ENCODE measurements around the gene SFRP5. TPM values are rescaled to one million over a fixed set of nuclear protein-coding genes. Genes with fewer than 3 reads are reported as not detected.

SFRP5 gene, protein sequence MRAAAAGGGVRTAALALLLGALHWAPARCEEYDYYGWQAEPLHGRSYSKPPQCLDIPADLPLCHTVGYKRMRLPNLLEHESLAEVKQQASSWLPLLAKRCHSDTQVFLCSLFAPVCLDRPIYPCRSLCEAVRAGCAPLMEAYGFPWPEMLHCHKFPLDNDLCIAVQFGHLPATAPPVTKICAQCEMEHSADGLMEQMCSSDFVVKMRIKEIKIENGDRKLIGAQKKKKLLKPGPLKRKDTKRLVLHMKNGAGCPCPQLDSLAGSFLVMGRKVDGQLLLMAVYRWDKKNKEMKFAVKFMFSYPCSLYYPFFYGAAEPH
- 2.4 TPM for total RNA-seq
- polyA plus RNA-seq, result 0.41 TPM
- long read RNA-seq, donor 1, partial matches to known transcripts, result 0 of 1 reads
- long read RNA-seq, donor 1, other reads (novel, unspliced or antisense), result 0 of 1 reads
- long read RNA-seq, donor 2, result 0 reads
- long read RNA-seq, donor 3, partial matches to known transcripts, result 0 of 4 reads
- long read RNA-seq, donor 3, other reads (novel, unspliced or antisense), result 0 of 4 reads
- long read RNA-seq, donor 4, partial matches to known transcripts, result 0 of 4 reads
- long read RNA-seq, donor 4, other reads (novel, unspliced or antisense), result 0 of 4 reads
- long read RNA-seq, donor 5, transcript SFRP5-201 (3 exons, 1,836 nt), result major isoform, 5 of 5 reads
- long read RNA-seq, donor 5, partial matches to known transcripts, result 0 of 5 reads
- long read RNA-seq, donor 5, other reads (novel, unspliced or antisense), result 0 of 5 reads
- long read RNA-seq, donor 6, partial matches to known transcripts, result 0 of 1 reads
- long read RNA-seq, donor 6, other reads (novel, unspliced or antisense), result 0 of 1 reads
- long read RNA-seq, donor 7, result 0 reads
- long read RNA-seq, donor 8, partial matches to known transcripts, result 0 of 3 reads
- long read RNA-seq, donor 8, other reads (novel, unspliced or antisense), result 0 of 3 reads
- long read RNA-seq, donor 9, partial matches to known transcripts, result 0 of 1 reads
- long read RNA-seq, donor 9, other reads (novel, unspliced or antisense), result 0 of 1 reads
- long read RNA-seq, donor 10, partial matches to known transcripts, result 0 of 2 reads
- long read RNA-seq, donor 10, other reads (novel, unspliced or antisense), result 0 of 2 reads

DNA sequence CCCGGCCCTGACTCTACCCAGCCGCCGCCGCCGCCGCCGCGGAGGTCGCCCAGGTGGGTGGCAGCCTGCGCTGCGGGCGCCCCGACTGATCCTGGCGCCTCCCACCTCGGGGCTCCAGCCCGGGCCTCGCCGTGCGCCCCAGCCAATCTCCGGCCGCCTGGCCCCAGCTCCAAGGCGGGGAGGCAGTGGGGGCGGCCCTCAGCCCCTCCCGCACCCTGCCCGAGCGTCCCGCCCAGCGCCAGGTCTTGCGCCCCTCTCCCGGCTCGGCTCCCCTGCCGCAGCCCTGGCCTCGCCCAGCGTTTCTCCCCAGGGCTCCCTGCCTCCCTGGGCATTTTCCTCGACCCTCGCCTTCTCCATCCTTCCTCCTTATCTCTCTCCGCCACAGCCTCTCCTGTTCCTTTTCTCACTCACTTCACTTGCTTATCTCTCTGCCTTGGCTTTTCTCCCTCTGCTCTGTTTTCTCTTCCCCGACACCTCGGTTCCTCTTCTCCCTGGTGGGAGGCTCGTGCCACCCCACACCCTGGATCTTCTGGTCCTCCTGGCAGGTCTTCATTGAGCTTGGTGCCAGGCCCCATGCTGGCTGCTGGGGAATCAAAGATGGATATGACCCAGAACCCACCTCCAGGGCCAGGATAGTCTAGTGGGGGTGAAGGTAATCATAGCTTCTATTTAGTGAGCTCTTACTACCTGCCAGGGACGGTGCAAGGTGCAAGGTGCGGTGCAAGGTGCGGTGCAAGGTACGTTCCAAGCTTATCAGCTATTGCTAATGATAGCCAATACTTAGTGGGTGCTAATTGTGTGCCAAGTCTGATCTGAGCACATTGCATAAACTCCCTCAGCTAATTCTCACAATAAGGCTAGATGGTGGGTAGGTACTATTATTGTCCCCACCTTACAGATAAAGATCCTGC lies at the start of gene SFRP5:
TSS of gene SFRP5 (minus strand) at position 87 of the 911 bp plus-strand sequence. CDS start 166 bp downstream, outside the sequence.
- peak within 1 kb of the TSS in 1 of 2 donors; percentile 20 for H3K4me3 ChIP-seq (ENCODE audit: low read length in 2 of 2)
- no peak within 1 kb of the TSS for H3K27ac ChIP-seq (ENCODE audit: low read depth in 1 of 2, low read length in 1 of 2)
- H3K27me3 ChIP-seq (ENCODE audit: control insufficient read depth in 2 of 2, insufficient read depth in 1 of 2, low read length in 1 of 2), result peaks cover 34 to 57% of the 10 kb centered on the region in 2 donors
- no peak for DNase-seq (ENCODE audit: low read depth in 6 of 9, low spot score in 9 of 9)
- 11% methylated on average over 44 of the region's 44 CpGs for WGBS
- H3K4me1 ChIP-seq (ENCODE audit: control insufficient read depth in 2 of 2, insufficient read depth in 2 of 2, low read length in 2 of 2), result peaks cover 0 to 15% of the 10 kb centered on the region in 2 donors
- H3K9me3 ChIP-seq (ENCODE audit: control insufficient read depth in 2 of 2, insufficient read depth in 1 of 2, low read length in 1 of 2), result peaks cover 0 to 1% of the 10 kb centered on the region in 2 donors
- no peaks in the 10 kb centered on the region for H3K36me3 ChIP-seq (ENCODE audit: control insufficient read depth in 2 of 2, insufficient read depth in 2 of 2, low read length in 1 of 2)

DNA sequence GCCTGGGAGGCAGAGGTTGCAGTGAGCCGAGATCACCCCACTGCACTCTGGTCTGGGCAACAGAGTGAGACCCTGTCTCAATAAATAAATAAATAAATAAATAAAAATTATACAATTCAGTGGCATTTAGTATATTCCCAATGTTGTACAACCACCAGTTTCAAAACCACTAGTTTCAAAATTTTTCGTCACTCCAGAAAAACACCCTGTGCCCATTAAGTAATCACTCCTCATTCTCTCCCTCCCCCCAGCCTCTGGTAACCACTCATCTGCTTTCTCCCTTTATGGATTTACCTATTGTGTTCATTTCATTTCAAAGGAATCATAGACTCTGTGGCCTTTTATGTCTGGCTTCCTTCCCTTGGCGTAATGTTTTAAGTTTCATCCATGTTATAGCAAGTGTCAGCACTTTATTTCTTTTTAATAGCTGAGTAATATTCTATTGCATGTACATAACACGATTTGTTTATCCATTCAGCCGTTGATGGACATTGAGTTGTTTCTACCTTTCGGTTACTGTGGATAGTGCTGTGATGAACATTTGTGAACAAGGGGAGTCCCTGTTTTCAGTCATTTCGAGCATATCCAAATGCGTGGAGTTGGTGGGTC lies 48.4 kb upstream of the SFRP5 start:
- 95% methylated on average over 8 of the region's 8 CpGs for WGBS
- peaks cover 0 to 23% of the 10 kb centered on the region in 2 donors for H3K27me3 ChIP-seq (ENCODE audit: control insufficient read depth in 2 of 2, insufficient read depth in 1 of 2, low read length in 1 of 2)

DNA sequence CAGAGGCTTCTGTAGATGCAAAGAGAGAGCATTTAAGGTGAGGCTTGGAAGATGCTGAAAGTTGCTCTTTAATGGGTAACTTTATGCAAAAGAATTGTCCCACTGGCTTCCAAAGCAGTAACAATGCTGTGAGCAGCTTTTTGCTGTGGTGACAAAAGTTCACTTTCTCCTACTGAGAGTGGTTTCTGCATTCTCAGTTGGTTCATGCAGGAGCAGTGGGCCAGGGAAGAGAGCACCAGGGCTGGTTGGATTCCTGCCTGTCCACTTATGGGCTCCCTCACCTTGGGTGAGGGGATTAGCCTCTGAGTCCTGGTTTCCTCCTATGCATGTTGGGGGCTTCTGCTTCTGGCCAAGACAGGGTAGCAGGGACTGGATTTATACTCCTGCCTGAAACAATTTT lies 46.8 kb upstream of the SFRP5 start:
- no peaks in the 10 kb centered on the region for H3K4me1 ChIP-seq (ENCODE audit: control insufficient read depth in 2 of 2, insufficient read depth in 2 of 2, low read length in 2 of 2)
- DNase-seq (ENCODE audit: low read depth in 6 of 9, low spot score in 9 of 9), result no peak
- peaks cover 0 to 21% of the 10 kb centered on the region in 2 donors for H3K27me3 ChIP-seq (ENCODE audit: control insufficient read depth in 2 of 2, insufficient read depth in 1 of 2, low read length in 1 of 2)

More for the DNA sequence above, 48.4 kb upstream of the SFRP5 start:
- Histone ChIP-seq H3K4me1 (ENCODE audit: control insufficient read depth in 2 of 2, insufficient read depth in 2 of 2, low read length in 2 of 2) (no peaks in the 10 kb centered on the region), H3K36me3 (ENCODE audit: control insufficient read depth in 2 of 2, insufficient read depth in 2 of 2, low read length in 1 of 2) (no peaks in the 10 kb centered on the region), H3K9me3 (ENCODE audit: control insufficient read depth in 2 of 2, insufficient read depth in 1 of 2, low read length in 1 of 2) (no peaks in the 10 kb centered on the region), H3K27ac (ENCODE audit: low read depth in 1 of 2, low read length in 1 of 2) (no peak overlapping the region), H3K4me3 (ENCODE audit: low read length in 2 of 2) (no peak overlapping the region)
- no peak for DNase-seq (ENCODE audit: low read depth in 6 of 9, low spot score in 9 of 9)

DNA sequence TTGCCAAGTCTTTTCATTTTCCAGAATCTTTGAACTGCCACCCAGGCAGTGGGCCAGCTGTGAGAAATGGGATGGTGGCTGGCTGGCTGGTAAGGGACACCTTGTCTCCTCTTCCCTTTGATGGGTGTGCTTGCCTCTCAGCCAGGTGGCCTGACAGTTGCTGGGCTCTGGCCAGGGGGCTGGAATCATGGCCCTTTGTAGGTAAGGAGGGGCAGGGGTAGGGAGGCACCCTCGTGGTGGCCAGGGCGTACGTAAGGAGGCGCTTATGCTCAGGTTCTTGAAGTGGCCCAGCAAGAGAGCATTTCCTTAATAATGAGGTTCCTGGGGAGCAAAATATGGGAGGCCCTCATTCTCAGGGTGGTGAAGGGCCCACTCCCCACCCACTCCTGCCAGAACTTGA lies 44.8 kb upstream of the SFRP5 start:
- Histone ChIP-seq H3K36me3 (ENCODE audit: control insufficient read depth in 2 of 2, insufficient read depth in 2 of 2, low read length in 1 of 2) (no peaks in the 10 kb centered on the region), H3K4me1 (ENCODE audit: control insufficient read depth in 2 of 2, insufficient read depth in 2 of 2, low read length in 2 of 2) (no peaks in the 10 kb centered on the region), H3K27me3 (ENCODE audit: control insufficient read depth in 2 of 2, insufficient read depth in 1 of 2, low read length in 1 of 2) (peaks cover 0 to 14% of the 10 kb centered on the region in 2 donors), H3K27ac (ENCODE audit: low read depth in 1 of 2, low read length in 1 of 2) (no peak overlapping the region), H3K9me3 (ENCODE audit: control insufficient read depth in 2 of 2, insufficient read depth in 1 of 2, low read length in 1 of 2) (no peaks in the 10 kb centered on the region), H3K4me3 (ENCODE audit: low read length in 2 of 2) (no peak overlapping the region)
- no peak for DNase-seq (ENCODE audit: low read depth in 6 of 9, low spot score in 9 of 9)
- 94% methylated on average over 4 of the region's 4 CpGs for WGBS

More for the DNA sequence above, 46.8 kb upstream of the SFRP5 start:
- Histone ChIP-seq H3K36me3 (ENCODE audit: control insufficient read depth in 2 of 2, insufficient read depth in 2 of 2, low read length in 1 of 2) (no peaks in the 10 kb centered on the region), H3K9me3 (ENCODE audit: control insufficient read depth in 2 of 2, insufficient read depth in 1 of 2, low read length in 1 of 2) (no peaks in the 10 kb centered on the region), H3K4me3 (ENCODE audit: low read length in 2 of 2) (no peak overlapping the region), H3K27ac (ENCODE audit: low read depth in 1 of 2, low read length in 1 of 2) (no peak overlapping the region)

DNA sequence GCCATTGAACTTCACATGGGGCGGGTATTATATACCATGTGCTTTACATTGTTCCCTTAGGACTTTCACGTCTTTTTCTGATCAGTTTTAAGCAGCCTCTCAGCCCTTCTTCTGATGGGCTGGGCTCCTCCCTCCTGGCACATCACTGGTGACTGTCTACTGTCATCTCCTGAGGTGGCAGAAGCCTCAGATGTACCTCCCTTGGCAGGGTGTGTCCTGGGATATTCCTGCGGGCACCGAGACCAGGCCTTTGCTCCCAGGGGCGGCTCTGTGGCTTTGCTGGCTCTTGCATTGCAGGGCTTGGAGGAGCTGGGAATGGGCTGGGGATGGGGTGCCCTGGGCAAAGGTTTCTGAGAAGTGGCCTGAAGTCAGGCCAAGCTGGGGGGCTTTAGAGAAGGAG lies 43.2 kb upstream of the SFRP5 start:
- no peak for DNase-seq (ENCODE audit: low read depth in 6 of 9, low spot score in 9 of 9)
- WGBS, result 95% methylated on average over 5 of the region's 5 CpGs
- no peak overlapping the region for H3K27ac ChIP-seq (ENCODE audit: low read depth in 1 of 2, low read length in 1 of 2)

DNA sequence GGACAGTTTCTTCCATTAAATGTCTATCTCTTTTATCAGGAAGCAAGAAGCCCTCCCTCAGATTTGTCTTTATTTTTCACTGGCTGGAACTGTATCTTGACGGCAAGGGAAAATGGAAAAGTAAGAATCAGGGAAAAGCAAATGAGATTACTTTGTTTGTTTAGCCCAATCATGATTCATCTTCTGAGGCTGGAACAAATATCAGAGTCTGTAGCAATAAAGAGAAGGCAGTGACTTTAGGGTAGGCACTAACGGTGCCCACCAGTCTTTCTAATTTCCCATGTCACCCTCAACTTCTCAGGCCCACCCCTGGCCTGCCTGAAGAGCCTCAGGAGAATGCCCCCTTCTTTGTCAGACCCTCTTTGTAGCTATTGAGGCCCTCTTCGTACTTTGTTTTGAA lies 41.5 kb upstream of the SFRP5 start:
- 75% methylated on average over 3 of the region's 3 CpGs for WGBS
- no peak for DNase-seq (ENCODE audit: low read depth in 6 of 9, low spot score in 9 of 9)
- Histone ChIP-seq H3K36me3 (ENCODE audit: control insufficient read depth in 2 of 2, insufficient read depth in 2 of 2, low read length in 1 of 2) (no peaks in the 10 kb centered on the region), H3K4me3 (ENCODE audit: low read length in 2 of 2) (no peak overlapping the region), H3K27me3 (ENCODE audit: control insufficient read depth in 2 of 2, insufficient read depth in 1 of 2, low read length in 1 of 2) (peaks cover 0 to 5% of the 10 kb centered on the region in 2 donors), H3K4me1 (ENCODE audit: control insufficient read depth in 2 of 2, insufficient read depth in 2 of 2, low read length in 2 of 2) (no peaks in the 10 kb centered on the region), H3K9me3 (ENCODE audit: control insufficient read depth in 2 of 2, insufficient read depth in 1 of 2, low read length in 1 of 2) (no peaks in the 10 kb centered on the region), H3K27ac (ENCODE audit: low read depth in 1 of 2, low read length in 1 of 2) (no peak overlapping the region)

More for the DNA sequence above, 43.2 kb upstream of the SFRP5 start:
- no peaks in the 10 kb centered on the region for H3K36me3 ChIP-seq (ENCODE audit: control insufficient read depth in 2 of 2, insufficient read depth in 2 of 2, low read length in 1 of 2)
- H3K4me3 ChIP-seq (ENCODE audit: low read length in 2 of 2), result no peak overlapping the region
- no peaks in the 10 kb centered on the region for H3K4me1 ChIP-seq (ENCODE audit: control insufficient read depth in 2 of 2, insufficient read depth in 2 of 2, low read length in 2 of 2)
- H3K9me3 ChIP-seq (ENCODE audit: control insufficient read depth in 2 of 2, insufficient read depth in 1 of 2, low read length in 1 of 2), result no peaks in the 10 kb centered on the region
- peaks cover 0 to 10% of the 10 kb centered on the region in 2 donors for H3K27me3 ChIP-seq (ENCODE audit: control insufficient read depth in 2 of 2, insufficient read depth in 1 of 2, low read length in 1 of 2)

DNA sequence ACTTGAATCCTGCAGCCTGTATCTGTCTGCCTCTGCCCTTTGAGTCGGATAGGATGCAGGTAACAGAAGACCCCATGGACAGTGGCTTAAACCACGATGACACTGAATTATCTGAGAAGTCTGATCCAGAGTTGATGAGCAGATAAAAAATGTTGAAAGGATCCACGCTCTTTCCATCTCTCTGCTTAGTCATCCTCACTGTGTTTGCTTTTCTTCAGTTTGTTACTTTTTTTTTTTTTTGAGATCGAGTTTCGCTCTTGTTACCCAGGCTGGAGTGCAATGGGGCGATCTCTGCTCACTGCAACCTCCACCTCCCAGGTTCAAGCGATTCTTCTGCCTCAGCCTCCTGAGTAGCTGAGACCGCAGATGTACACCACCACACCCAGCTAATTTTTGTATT lies 40.9 kb upstream of the SFRP5 start:
- Histone ChIP-seq H3K27me3 (ENCODE audit: control insufficient read depth in 2 of 2, insufficient read depth in 1 of 2, low read length in 1 of 2) (peaks cover 0 to 3% of the 10 kb centered on the region in 2 donors), H3K9me3 (ENCODE audit: control insufficient read depth in 2 of 2, insufficient read depth in 1 of 2, low read length in 1 of 2) (no peaks in the 10 kb centered on the region), H3K36me3 (ENCODE audit: control insufficient read depth in 2 of 2, insufficient read depth in 2 of 2, low read length in 1 of 2) (no peaks in the 10 kb centered on the region), H3K27ac (ENCODE audit: low read depth in 1 of 2, low read length in 1 of 2) (no peak overlapping the region), H3K4me1 (ENCODE audit: control insufficient read depth in 2 of 2, insufficient read depth in 2 of 2, low read length in 2 of 2) (no peaks in the 10 kb centered on the region), H3K4me3 (ENCODE audit: low read length in 2 of 2) (no peak overlapping the region)
- DNase-seq (ENCODE audit: low read depth in 6 of 9, low spot score in 9 of 9), result no peak
- 85% methylated on average over 8 of the region's 8 CpGs for WGBS

DNA sequence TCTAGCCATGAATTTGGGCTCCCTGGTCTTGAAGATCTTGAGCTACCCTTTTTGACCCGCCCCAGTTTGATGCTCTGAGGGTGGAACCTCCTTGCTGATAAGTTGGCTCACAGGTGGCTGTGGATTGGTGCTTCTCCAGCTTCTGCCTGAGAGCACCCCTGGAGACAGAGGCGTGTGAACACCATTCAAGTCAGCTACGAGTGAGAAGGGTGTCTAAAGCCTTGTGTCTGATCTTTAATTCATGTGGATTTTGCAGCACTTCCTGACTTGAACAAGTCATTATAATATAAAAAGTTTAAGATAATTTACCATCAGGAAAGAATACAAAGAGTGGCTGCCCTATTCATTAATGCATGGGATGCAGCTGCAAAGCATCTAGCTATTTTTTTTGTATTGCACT lies 40.2 kb upstream of the SFRP5 start:
- H3K36me3 ChIP-seq (ENCODE audit: control insufficient read depth in 2 of 2, insufficient read depth in 2 of 2, low read length in 1 of 2), result no peaks in the 10 kb centered on the region
- no peak for DNase-seq (ENCODE audit: low read depth in 6 of 9, low spot score in 9 of 9)
- no peaks in the 10 kb centered on the region for H3K9me3 ChIP-seq (ENCODE audit: control insufficient read depth in 2 of 2, insufficient read depth in 1 of 2, low read length in 1 of 2)
- 68% methylated on average over 3 of the region's 3 CpGs for WGBS
- no peaks in the 10 kb centered on the region for H3K4me1 ChIP-seq (ENCODE audit: control insufficient read depth in 2 of 2, insufficient read depth in 2 of 2, low read length in 2 of 2)
- no peak overlapping the region for H3K27ac ChIP-seq (ENCODE audit: low read depth in 1 of 2, low read length in 1 of 2)
- peaks cover 0 to 3% of the 10 kb centered on the region in 2 donors for H3K27me3 ChIP-seq (ENCODE audit: control insufficient read depth in 2 of 2, insufficient read depth in 1 of 2, low read length in 1 of 2)
- no peak overlapping the region for H3K4me3 ChIP-seq (ENCODE audit: low read length in 2 of 2)

Measured in thymus (tissue), 14 donors.